ENCODE measurements around the gene SLC26A5. TPM values are rescaled to one million over a fixed set of nuclear protein-coding genes. Genes with fewer than 3 reads are reported as not detected.
A peak's percentile ranks its signal among the peaks of the same experiment; 100 is the strongest.
"Not testable (repeated sequence)": the region's sequence is repeated elsewhere in the genome, so short reads cannot be mapped to it uniquely, and the experiment has no call there.

The SLC26A5 gene
- total and polyA plus RNA-seq, 10 of the 15 experiments (the other 5 are each of a cell fraction or from before 2014, with no cell fraction given): 0.03 TPM; not detected in 9

GRCh38 chr7:103412151-103412550 is 33.9 kb downstream of the SLC26A5 start (continued):
- TF ChIP-seq ZBTB33 (IDR thresholded peaks at IDR 0.05) (no peak), KLF5 (IDR thresholded peaks at IDR 0.05; ENCODE audit: partially characterized antibody) (no peak), CEBPZ (IDR thresholded peaks at IDR 0.05; ENCODE audit: low read depth, low read length) (no peak), KDM1A (IDR thresholded peaks at IDR 0.05; ENCODE audit: borderline replicate concordance) (no peak), ETV6 (conservative IDR thresholded peaks at IDR 0.05 in 1 of 2, IDR thresholded peaks at IDR 0.05 in 1 of 2; ENCODE audit: borderline replicate concordance in 1 of 2, low read depth in 1 of 2) (no peak), ZNF207 (IDR thresholded peaks at IDR 0.05; ENCODE audit: borderline replicate concordance) (no peak)

GRCh38 chr7:103405789-103406613 is 40.0 kb downstream of the SLC26A5 start:
- BruUV-seq (replicated peaks); POLR2A ChIA-PET; H3K36me3 ChIP-seq (ENCODE audit: control insufficient read depth in 2 of 2, insufficient read depth in 2 of 2, low read length in 1 of 2); DNase-seq (ENCODE audit: low read depth, low spot score); H3K27ac ChIP-seq (ENCODE audit: control insufficient read depth, insufficient read depth); H3K79me2 ChIP-seq (ENCODE audit: control insufficient read depth, insufficient read depth, low read length); H3K4me3 ChIP-seq; H3K9ac ChIP-seq (ENCODE audit: control insufficient read depth, insufficient read depth, low read length); H3K4me2 ChIP-seq (ENCODE audit: control insufficient read depth, insufficient read depth); FAIRE-seq; H3K4me1 ChIP-seq (ENCODE audit: control insufficient read depth, insufficient read depth, low read length); H3K9me3 ChIP-seq (replicated peaks; ENCODE audit: control insufficient read depth, insufficient read depth, low read length); H3K27me3 ChIP-seq (replicated peaks in 1 of 2; ENCODE audit: control insufficient read depth in 2 of 2, insufficient read depth in 2 of 2, low read length in 1 of 2); H4K20me1 ChIP-seq (ENCODE audit: control insufficient read depth, insufficient read depth): not testable (repeated sequence)
- SMC1A ChIA-PET (ENCODE audit: uncharacterized antibody, unreplicated experiment): interaction anchor here (0.7 to 4.5 kb wide), 5 partner anchors 9 to 108 kb away, joined by 3 to 28 read pairs (median 3); partner anchors contain the start of gene PMPCB
- in situ Hi-C loops (cut with MboI): loop anchor here (5.0 kb wide), 1 partner anchor 109 kb away; the partner anchor contains the start of gene PMPCB
- WGBS (ENCODE audit: insufficient coverage, insufficient replicate concordance, low lambda C conversion rate, missing lambda C conversion rate): 36% methylated on average over 7 of the region's 7 CpGs
- peak overlapping the region; percentile 41 for H2AFZ ChIP-seq (ENCODE audit: control insufficient read depth, low read depth, low read length)
- intact Hi-C loops (cut with micrococcal nuclease; ENCODE audit: unreplicated experiment): loop anchor here (2.0 to 5.0 kb wide), 2 partner anchors 61 to 659 kb away; partner anchors contain the start of genes DNAJC2 and FAM185A
- CTCF ChIA-PET: interaction anchor here (0.6 to 3.1 kb wide), 20 partner anchors 8 to 345 kb away, joined by 3 to 39 read pairs (median 4); partner anchors contain the start of gene PMPCB
- peak; percentile 51 for ATAC-seq
- RAD21 ChIA-PET (ENCODE audit: unreplicated experiment): interaction anchor here (0.8 to 2.2 kb wide), 7 partner anchors 29 to 344 kb away, joined by 3 to 14 read pairs (median 4); partner anchors contain the start of genes ARMC10 and PMPCB

- H3K27me3 ChIP-seq (replicated peaks in 1 of 2; ENCODE audit: control insufficient read depth in 2 of 2, insufficient read depth in 2 of 2, low read length in 1 of 2); RAD21 ChIA-PET (ENCODE audit: unreplicated experiment); H3K9ac ChIP-seq (ENCODE audit: control insufficient read depth, insufficient read depth, low read length); H2AFZ ChIP-seq (ENCODE audit: control insufficient read depth, low read depth, low read length); H3K36me3 ChIP-seq (ENCODE audit: control insufficient read depth in 2 of 2, insufficient read depth in 2 of 2, low read length in 1 of 2); H3K4me1 ChIP-seq (ENCODE audit: control insufficient read depth, insufficient read depth, low read length); H3K9me3 ChIP-seq (replicated peaks; ENCODE audit: control insufficient read depth, insufficient read depth, low read length); in situ Hi-C loops (cut with MboI); H3K79me2 ChIP-seq (ENCODE audit: control insufficient read depth, insufficient read depth, low read length); H3K27ac ChIP-seq (ENCODE audit: control insufficient read depth, insufficient read depth); DNase-seq (ENCODE audit: low read depth, low spot score); H3K4me3 ChIP-seq; H4K20me1 ChIP-seq (ENCODE audit: control insufficient read depth, insufficient read depth); FAIRE-seq; BruUV-seq (replicated peaks); ATAC-seq; POLR2A ChIA-PET; H3K4me2 ChIP-seq (ENCODE audit: control insufficient read depth, insufficient read depth); intact Hi-C loops (cut with micrococcal nuclease; ENCODE audit: unreplicated experiment): not testable (repeated sequence)
- ChIA-PET CTCF (interaction anchor here (1.2 kb wide), 1 partner anchor 9 kb away, joined by 4 read pairs; no protein-coding TSS in a partner anchor), SMC1A (ENCODE audit: uncharacterized antibody, unreplicated experiment) (interaction anchor here (1.5 kb wide), 1 partner anchor 12 kb away, joined by 3 read pairs; no protein-coding TSS in a partner anchor)
These were observed 46.3 kb downstream of the SLC26A5 start for GRCh38 chr7:103399687-103400086.

Data from GM12878 (cell line).